Measurements from ENCODE around the gene CREBBP. TPM values are rescaled to one million over a fixed set of nuclear protein-coding genes. Genes with fewer than 3 reads are reported as not detected.

The CREBBP gene
- polyA plus RNA-seq, 2 of the 4 experiments (the other 2 are of a cell fraction): 8.0 to 13.4 TPM

GRCh38 chr16:3781421-3781820, 99.1 kb downstream of the CREBBP start:
- WGBS (ENCODE audit: missing lambda C conversion rate): 83% methylated on average over 4 of the region's 4 CpGs
- DNase-seq (ENCODE audit: low read depth in 1 of 2, low spot score in 1 of 2): no peak
- no peaks in the 10 kb centered on the region for H3K9me3 ChIP-seq
- FAIRE-seq: no peak
- H3K4me3 ChIP-seq: no peak overlapping the region
- ChIA-PET CTCF (interaction anchor here (0.8 to 2.5 kb wide), 3 partner anchors 13 to 275 kb away, joined by 3 to 7 read pairs (median 4); no protein-coding TSS in a partner anchor), POLR2A (no interaction called here)
- ATAC-seq: no peak
- H3K4me1 ChIP-seq: no peaks in the 10 kb centered on the region
- TF ChIP-seq MAZ (IDR thresholded peaks at IDR 0.05; ENCODE audit: borderline replicate concordance, low read depth, low read length): no peak
- TF ChIP-seq RAD21 (conservative IDR thresholded peaks at IDR 0.05 in 1 of 2, IDR thresholded peaks at IDR 0.05 in 1 of 2): no peak
- TF ChIP-seq FOSL2 (IDR thresholded peaks at IDR 0.05): no peak
- TF ChIP-seq FOSL2 (CRISPR knock-in tag; IDR thresholded peaks at IDR 0.05): no peak
- TF ChIP-seq SMC3 (IDR thresholded peaks at IDR 0.05): no peak
- no peak for TF ChIP-seq HEYL (CRISPR knock-in tag; IDR thresholded peaks at IDR 0.05)
- no peak for TF ChIP-seq HMGXB4 (CRISPR knock-in tag; IDR thresholded peaks at IDR 0.05; ENCODE audit: borderline replicate concordance)
- TF ChIP-seq ZFP36 (IDR thresholded peaks at IDR 0.05; ENCODE audit: borderline replicate concordance, partially characterized antibody): no peak
- TF ChIP-seq ZC3H11A (IDR thresholded peaks at IDR 0.05): no peak
- no peak for TF ChIP-seq E2F6 (IDR thresholded peaks at IDR 0.05; ENCODE audit: borderline replicate concordance, low read depth)
- no peak for TF ChIP-seq FOXS1 (CRISPR knock-in tag; IDR thresholded peaks at IDR 0.05)
- no peak for TF ChIP-seq RFX5 (IDR thresholded peaks at IDR 0.05)
- TF ChIP-seq CTCF (IDR thresholded peaks at IDR 0.05): no peak
- no peak for TF ChIP-seq MYC (IDR thresholded peaks at IDR 0.05; ENCODE audit: borderline replicate concordance, low read length)
- TF ChIP-seq CBX8 (IDR thresholded peaks at IDR 0.05): no peak
- TF ChIP-seq USF2 (IDR thresholded peaks at IDR 0.05): no peak
- no peak for TF ChIP-seq TP53 (CRISPR knock-in tag; IDR thresholded peaks at IDR 0.05)
- no peak for TF ChIP-seq BHLHE40 (IDR thresholded peaks at IDR 0.05; ENCODE audit: low read depth, low read length)
- TF ChIP-seq NR3C1 (IDR thresholded peaks at IDR 0.05): no peak
- no peak for TF ChIP-seq JUNB (IDR thresholded peaks at IDR 0.05)
- TF ChIP-seq HOXB5 (CRISPR knock-in tag; IDR thresholded peaks at IDR 0.05): no peak
- H3K27ac ChIP-seq: no peak overlapping the region
- H3K4me2 ChIP-seq: no peak overlapping the region

GRCh38 chr16:3780570-3780969, 99.9 kb downstream of the CREBBP start:
- 62% methylated on average over 6 of the region's 6 CpGs for WGBS (ENCODE audit: missing lambda C conversion rate)
- ChIA-PET POLR2A (no interaction called here), CTCF (interaction anchor here (0.6 to 2.5 kb wide), 5 partner anchors 14 to 418 kb away, joined by 3 to 7 read pairs (median 3); no protein-coding TSS in a partner anchor)
- no peak overlapping the region for H3K27ac ChIP-seq
- H3K9me3 ChIP-seq: no peaks in the 10 kb centered on the region
- peak; percentile 31 to 52; a peak in 4 of 5 replicates for TF ChIP-seq RAD21 (conservative IDR thresholded peaks at IDR 0.05 in 1 of 2, IDR thresholded peaks at IDR 0.05 in 1 of 2)
- no peak for TF ChIP-seq REST (IDR thresholded peaks at IDR 0.05)
- TF ChIP-seq HOXA7 (CRISPR knock-in tag; IDR thresholded peaks at IDR 0.05): no peak
- no peak for TF ChIP-seq BHLHE40 (IDR thresholded peaks at IDR 0.05; ENCODE audit: low read depth, low read length)
- peak; percentile 12; the same call in 1 of the 3 replicates for TF ChIP-seq CTCF (IDR thresholded peaks at IDR 0.05)
- TF ChIP-seq FOSB (CRISPR knock-in tag; IDR thresholded peaks at IDR 0.05): no peak
- TF ChIP-seq SMC3 (IDR thresholded peaks at IDR 0.05): peak; percentile 24; the same call in 1 of the 3 replicates
- no peak overlapping the region for H3K4me3 ChIP-seq
- no peak overlapping the region for H3K4me2 ChIP-seq
- ATAC-seq: peak; percentile 69 to 85
- FAIRE-seq: peak; percentile 39
- peak in 1 of 2 experiments; percentile 63 for DNase-seq (ENCODE audit: low read depth in 1 of 2, low spot score in 1 of 2)
- no peaks in the 10 kb centered on the region for H3K4me1 ChIP-seq

Measured in A549 (cell line).